Stimulated activated CD8-positive, alpha-beta memory T cell treated with anti-CD3 and anti-CD28 coated beads, Interleukin-7, amount 100 ng/mL, for 24 hours (primary cell): ENCODE data around the gene HOOK2.
"Not testable (repeated sequence)": the region's sequence is repeated elsewhere in the genome, so short reads cannot be mapped to it uniquely, and the experiment has no call there.

Experiments
- DNase-seq: peaks from one replicate; pipeline ENCODE4 v3.0.0-alpha.2; 2020; ENCODE audit warnings: low read depth

Gene HOOK2

GRCh38 chr19:12774588-12775555 is at the start of gene HOOK2:
Gene HOOK2 (minus strand): TSS chr19:12775552. CDS start chr19:12775449, 103 bp downstream.
- no peak for DNase-seq

- DNase-seq, result no peak
Observed at GRCh38 chr19:12821761-12822160, 46.4 kb upstream of the HOOK2 start.

GRCh38 chr19:12817810-12818209 is 42.5 kb upstream of the HOOK2 start:
- not testable (repeated sequence) for DNase-seq

- DNase-seq, result not testable (repeated sequence)
Observed at GRCh38 chr19:12817188-12817587, 41.8 kb upstream of the HOOK2 start.

GRCh38 chr19:12815088-12815487 is 39.7 kb upstream of the HOOK2 start:
- DNase-seq, result no peak

GRCh38 chr19:12806242-12807081 is 31.1 kb upstream of the HOOK2 start, which contains the start of gene RNASEH2A:
Gene RNASEH2A (plus strand): TSS chr19:12806584. CDS start chr19:12806674, 90 bp downstream.
- no peak for DNase-seq

GRCh38 chr19:12804051-12804450 is 28.7 kb upstream of the HOOK2 start:
- no peak for DNase-seq

- no peak for DNase-seq
Observed at GRCh38 chr19:12802267-12803106, 27.1 kb upstream of the HOOK2 start.

- no peak for DNase-seq
Observed at GRCh38 chr19:12801466-12802266, 26.3 kb upstream of the HOOK2 start, which contains the start of the genes PRDX2 and THSD8. Gene PRDX2 (minus strand): TSS chr19:12801800. CDS start chr19:12801261, 539 bp downstream. Gene THSD8 (plus strand): TSS chr19:12802069. CDS start chr19:12802072, 3 bp downstream.

- no peak for DNase-seq
Observed at GRCh38 chr19:12800923-12801465, 25.6 kb upstream of the HOOK2 start.

- no peak for DNase-seq
Observed at GRCh38 chr19:12800466-12800770, 25.1 kb upstream of the HOOK2 start.

GRCh38 chr19:12799742-12800465 is 24.6 kb upstream of the HOOK2 start:
- no peak for DNase-seq

GRCh38 chr19:12797607-12798006 is 22.3 kb upstream of the HOOK2 start:
- not testable (repeated sequence) for DNase-seq

GRCh38 chr19:12797141-12797587 is 21.8 kb upstream of the HOOK2 start:
- no peak for DNase-seq

- no peak for DNase-seq
Observed at GRCh38 chr19:12796146-12797071, 21.1 kb upstream of the HOOK2 start.

- no peak for DNase-seq
Observed at GRCh38 chr19:12794971-12795381, 19.6 kb upstream of the HOOK2 start.

- DNase-seq, result no peak
Observed at GRCh38 chr19:12794196-12794941, 19.0 kb upstream of the HOOK2 start.
